KMS-11 (cell line): Measurements from ENCODE around the gene NMU.
"Not testable (repeated sequence)": the region's sequence is repeated elsewhere in the genome, so short reads cannot be mapped to it uniquely, and the experiment has no call there.

Experiments
- H2AFZ ChIP-seq: fragments of 200-600 bp; sonication (generic); 2 replicates; pipeline ENCODE4 v1.6.1; 2016; ENCODE audit warnings: antibody characterized with exemption, mixed run types, low read depth
- H3K27ac ChIP-seq: fragments of 200-600 bp; sonication (generic); 2 replicates; pipeline ENCODE4 v1.6.1; 2016; ENCODE audit warnings: mild to moderate bottlenecking, mixed run types
- H3K27me3 ChIP-seq: fragments of 200-600 bp; sonication (generic); 2 replicates; pipeline ENCODE4 v1.6.1; 2017; ENCODE audit warnings: mild to moderate bottlenecking, low read depth, mixed run types, moderate library complexity; ENCODE audit not compliant: insufficient read depth
- H3K36me3 ChIP-seq: fragments of 200-600 bp; sonication (generic); 2 replicates; pipeline ENCODE4 v1.6.1; 2017; ENCODE audit warnings: mild to moderate bottlenecking, mixed run types; ENCODE audit not compliant: insufficient read depth
- H3K4me1 ChIP-seq: fragments of 200-600 bp; sonication (generic); 2 replicates; pipeline ENCODE4 v1.6.1; 2016; ENCODE audit warnings: mild to moderate bottlenecking, low read depth, mixed run types; ENCODE audit not compliant: poor library complexity, severe bottlenecking
- H3K4me2 ChIP-seq: fragments of 200-600 bp; sonication (generic); 2 replicates; pipeline ENCODE4 v1.7.0; 2016; ENCODE audit warnings: mild to moderate bottlenecking, mixed run types
- H3K4me3 ChIP-seq: fragments of 200-600 bp; sonication (generic); IDR thresholded peaks from 2 replicates; pipeline ENCODE4 v1.6.1; 2017; ENCODE audit warnings: low read depth, low read length, mixed read lengths; ENCODE audit not compliant: insufficient read depth
- H3K79me2 ChIP-seq: fragments of 200-600 bp; sonication (generic); 2 replicates; pipeline ENCODE4 v1.6.1; 2016; ENCODE audit warnings: low read depth, mixed run types; ENCODE audit not compliant: insufficient read depth
- H3K9ac ChIP-seq: fragments of 200-600 bp; sonication (generic); 2 replicates; pipeline ENCODE4 v1.6.1; 2016; ENCODE audit warnings: mild to moderate bottlenecking, mixed run types
- H4K20me1 ChIP-seq: fragments of 200-600 bp; sonication (generic); 2 replicates; pipeline ENCODE4 v1.6.1; 2016; ENCODE audit warnings: mild to moderate bottlenecking, mixed run types; ENCODE audit not compliant: insufficient read depth
- CTCF ChIP-seq: fragments of 200-600 bp; sonication (generic); conservative IDR thresholded peaks from 2 replicates; pipeline ENCODE4 v1.6.1; 2017; ENCODE audit warnings: low read depth, mild to moderate bottlenecking, antibody characterized with exemption, low read length, moderate library complexity, mixed read lengths

The NMU gene

GRCh38 chr4:55625835-55626234, 10.3 kb downstream of the NMU start:
- no peak for TF ChIP-seq CTCF
- H3K9ac ChIP-seq: no peak overlapping the region
- no peak overlapping the region for H2AFZ ChIP-seq
- H3K27ac ChIP-seq: no peak overlapping the region
- no peak overlapping the region for H3K4me2 ChIP-seq
- H4K20me1 ChIP-seq: no peaks in the 10 kb centered on the region
- no peaks in the 10 kb centered on the region for H3K79me2 ChIP-seq
- H3K36me3 ChIP-seq: no peaks in the 10 kb centered on the region
- no peaks in the 10 kb centered on the region for H3K27me3 ChIP-seq
- no peak overlapping the region for H3K4me3 ChIP-seq
- no peaks in the 10 kb centered on the region for H3K4me1 ChIP-seq

GRCh38 chr4:55624063-55624462, 12.0 kb downstream of the NMU start:
- not testable (repeated sequence) for H3K4me2 ChIP-seq, H3K4me3 ChIP-seq, H4K20me1 ChIP-seq, H3K36me3 ChIP-seq, H3K9ac ChIP-seq, H3K27me3 ChIP-seq, H3K4me1 ChIP-seq, H3K79me2 ChIP-seq, H2AFZ ChIP-seq, H3K27ac ChIP-seq

- no peaks in the 10 kb centered on the region for H3K36me3 ChIP-seq
- H3K4me3 ChIP-seq: no peak overlapping the region
- H3K4me1 ChIP-seq: peaks cover 14% of the 10 kb centered on the region
- H3K27ac ChIP-seq: no peak overlapping the region
- no peak overlapping the region for H2AFZ ChIP-seq
- H3K4me2 ChIP-seq: no peak overlapping the region
- no peaks in the 10 kb centered on the region for H4K20me1 ChIP-seq
- H3K79me2 ChIP-seq: no peaks in the 10 kb centered on the region
- no peak overlapping the region for H3K9ac ChIP-seq
- no peaks in the 10 kb centered on the region for H3K27me3 ChIP-seq
- no peak for TF ChIP-seq CTCF
Measured at GRCh38 chr4:55618546-55619143, 17.5 kb downstream of the NMU start.

- no peak for TF ChIP-seq CTCF
- Histone ChIP-seq H3K79me2 (no peaks in the 10 kb centered on the region), H3K4me2 (no peak overlapping the region; the same call in 1 of the 2 replicates), H3K27ac (no peak overlapping the region), H3K27me3 (no peaks in the 10 kb centered on the region), H3K9ac (no peak overlapping the region), H4K20me1 (no peaks in the 10 kb centered on the region), H3K4me3 (no peak overlapping the region), H2AFZ (no peak overlapping the region), H3K36me3 (no peaks in the 10 kb centered on the region), H3K4me1 (peaks cover 15% of the 10 kb centered on the region)
Measured at GRCh38 chr4:55617587-55618197, 18.4 kb downstream of the NMU start.

GRCh38 chr4:55615008-55615407, 21.1 kb downstream of the NMU start:
- TF ChIP-seq CTCF: no peak
- no peaks in the 10 kb centered on the region for H3K27me3 ChIP-seq
- no peak overlapping the region for H3K4me2 ChIP-seq
- no peaks in the 10 kb centered on the region for H3K79me2 ChIP-seq
- H3K4me1 ChIP-seq: peaks cover 42% of the 10 kb centered on the region
- H4K20me1 ChIP-seq: no peaks in the 10 kb centered on the region
- H3K9ac ChIP-seq: no peak overlapping the region
- H3K36me3 ChIP-seq: no peaks in the 10 kb centered on the region
- no peak overlapping the region for H3K4me3 ChIP-seq
- no peak overlapping the region for H2AFZ ChIP-seq
- no peak overlapping the region for H3K27ac ChIP-seq
